ENCODE results near the gene DCBLD2. TPM values are rescaled to one million over a fixed set of nuclear protein-coding genes. Genes with fewer than 3 reads are reported as not detected.
"Not testable (repeated sequence)": the region's sequence is repeated elsewhere in the genome, so short reads cannot be mapped to it uniquely, and the experiment has no call there.

DCBLD2 gene
- total RNA-seq, 6 donors from 2014 or later: 20.4 to 42.8 (median 27.8) TPM

DNA sequence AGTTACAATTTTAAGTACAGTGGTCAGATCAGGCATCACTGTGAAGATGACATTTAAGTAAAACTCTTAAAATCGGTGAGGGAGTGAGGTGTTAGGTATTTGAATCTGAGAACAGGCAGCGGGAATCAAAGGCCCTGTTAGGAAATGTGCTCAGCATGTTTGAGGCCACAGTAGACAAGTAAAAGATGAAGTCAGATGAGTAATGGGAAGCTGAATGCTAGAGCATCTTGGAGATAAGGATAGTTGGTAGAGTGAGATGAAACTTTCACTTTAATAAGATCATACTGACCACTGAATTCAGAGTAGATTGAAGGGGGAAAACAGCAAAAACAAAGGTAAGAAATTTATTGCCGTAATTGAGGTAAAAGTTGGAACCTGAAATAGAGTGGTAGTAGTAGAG lies 61.6 kb downstream of the DCBLD2 start:
- H3K27me3 ChIP-seq: no peaks in the 10 kb centered on the region
- TF ChIP-seq POLR2AphosphoS5 (IDR thresholded peaks at IDR 0.05) (no peak), POLR2A (IDR thresholded peaks at IDR 0.05) (no peak), EP300 (IDR thresholded peaks at IDR 0.05) (no peak)
- TF ChIP-seq, protein P1, sequence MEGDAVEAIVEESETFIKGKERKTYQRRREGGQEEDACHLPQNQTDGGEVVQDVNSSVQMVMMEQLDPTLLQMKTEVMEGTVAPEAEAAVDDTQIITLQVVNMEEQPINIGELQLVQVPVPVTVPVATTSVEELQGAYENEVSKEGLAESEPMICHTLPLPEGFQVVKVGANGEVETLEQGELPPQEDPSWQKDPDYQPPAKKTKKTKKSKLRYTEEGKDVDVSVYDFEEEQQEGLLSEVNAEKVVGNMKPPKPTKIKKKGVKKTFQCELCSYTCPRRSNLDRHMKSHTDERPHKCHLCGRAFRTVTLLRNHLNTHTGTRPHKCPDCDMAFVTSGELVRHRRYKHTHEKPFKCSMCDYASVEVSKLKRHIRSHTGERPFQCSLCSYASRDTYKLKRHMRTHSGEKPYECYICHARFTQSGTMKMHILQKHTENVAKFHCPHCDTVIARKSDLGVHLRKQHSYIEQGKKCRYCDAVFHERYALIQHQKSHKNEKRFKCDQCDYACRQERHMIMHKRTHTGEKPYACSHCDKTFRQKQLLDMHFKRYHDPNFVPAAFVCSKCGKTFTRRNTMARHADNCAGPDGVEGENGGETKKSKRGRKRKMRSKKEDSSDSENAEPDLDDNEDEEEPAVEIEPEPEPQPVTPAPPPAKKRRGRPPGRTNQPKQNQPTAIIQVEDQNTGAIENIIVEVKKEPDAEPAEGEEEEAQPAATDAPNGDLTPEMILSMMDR (IDR thresholded peaks at IDR 0.05): no peak
- no peak overlapping the region for H3K4me3 ChIP-seq
- H3K36me3 ChIP-seq: no peaks in the 10 kb centered on the region
- 93 to 96% methylated on average over 3 of the region's 3 CpGs for WGBS, 2 donors
- no peak for ATAC-seq (ENCODE audit: low FRiP score in 2 of 2)
- DNase-seq: no peak
- H3K4me1 ChIP-seq: no peaks in the 10 kb centered on the region
- no peaks in the 10 kb centered on the region for H3K9me3 ChIP-seq
- no peak overlapping the region for H3K27ac ChIP-seq

DNA sequence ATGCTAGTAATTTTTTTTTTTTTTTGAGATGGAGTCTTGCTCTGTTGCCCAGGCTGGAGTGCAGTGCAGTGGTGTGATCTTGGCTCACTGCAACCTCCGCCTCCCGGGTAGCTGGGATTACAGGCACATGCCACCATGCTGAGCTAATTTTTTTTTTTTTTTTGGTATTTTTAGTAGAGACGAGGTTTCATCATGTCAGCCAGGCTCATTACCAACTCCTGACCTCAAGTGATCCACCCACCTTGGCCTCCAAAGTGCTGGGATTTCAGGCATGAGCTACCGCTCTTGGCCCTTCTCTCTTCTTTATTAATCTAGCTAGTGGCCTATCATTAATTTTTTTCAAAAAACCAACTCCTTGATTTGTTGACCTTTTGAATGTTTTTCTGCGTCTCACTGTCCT lies 70.4 kb downstream of the DCBLD2 start:
- WGBS, 2 donors: 90 to 92% methylated on average over 5 of the region's 5 CpGs
- H3K9me3 ChIP-seq; DNase-seq; ATAC-seq (ENCODE audit: low FRiP score in 2 of 2); H3K27ac ChIP-seq; H3K36me3 ChIP-seq; H3K4me3 ChIP-seq; H3K27me3 ChIP-seq; H3K4me1 ChIP-seq: not testable (repeated sequence)

DNA sequence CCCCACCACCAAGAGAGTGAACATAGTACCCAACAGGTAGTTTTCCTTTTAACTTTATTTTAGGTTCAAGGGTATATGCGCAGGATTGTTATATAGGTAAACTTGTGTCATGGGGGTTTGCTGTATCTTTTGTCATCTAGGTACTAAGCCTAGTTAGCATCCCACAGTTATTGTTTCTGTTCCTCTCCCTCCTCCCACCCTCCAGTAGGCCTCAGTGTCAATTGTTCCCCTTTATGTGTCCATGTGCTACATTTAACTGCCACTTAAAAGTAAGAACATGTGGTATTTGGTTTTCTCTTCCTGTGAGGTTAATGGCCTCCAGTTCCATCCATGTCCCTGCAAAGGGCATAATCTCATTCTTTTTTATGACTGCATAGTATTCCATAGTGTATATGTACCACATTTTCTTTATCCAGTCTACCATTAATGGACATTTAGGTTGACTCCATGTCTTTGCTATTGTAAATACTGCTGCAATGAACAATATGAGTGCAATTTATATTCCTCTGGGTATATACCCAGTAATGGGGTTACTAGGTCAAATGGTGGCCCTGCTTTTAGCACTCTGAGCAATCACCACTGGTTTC lies 72.2 kb downstream of the DCBLD2 start:
- WGBS, 2 donors: 95 to 96% methylated on average over 1 of the region's 1 CpG
- TF ChIP-seq EP300 (IDR thresholded peaks at IDR 0.05) (no peak), POLR2A (IDR thresholded peaks at IDR 0.05) (no peak), POLR2AphosphoS5 (IDR thresholded peaks at IDR 0.05) (no peak)
- TF ChIP-seq, protein P1 (IDR thresholded peaks at IDR 0.05): no peak
- Histone ChIP-seq H3K27me3 (no peaks in the 10 kb centered on the region), H3K9me3 (no peaks in the 10 kb centered on the region), H3K4me1 (peaks cover 0 to 4% (median 0%) of the 10 kb centered on the region in 4 donors), H3K27ac (no peak overlapping the region), H3K36me3 (no peaks in the 10 kb centered on the region), H3K4me3 (no peak overlapping the region)
- DNase-seq: no peak
- no peak for ATAC-seq (ENCODE audit: low FRiP score in 2 of 2)

DNA sequence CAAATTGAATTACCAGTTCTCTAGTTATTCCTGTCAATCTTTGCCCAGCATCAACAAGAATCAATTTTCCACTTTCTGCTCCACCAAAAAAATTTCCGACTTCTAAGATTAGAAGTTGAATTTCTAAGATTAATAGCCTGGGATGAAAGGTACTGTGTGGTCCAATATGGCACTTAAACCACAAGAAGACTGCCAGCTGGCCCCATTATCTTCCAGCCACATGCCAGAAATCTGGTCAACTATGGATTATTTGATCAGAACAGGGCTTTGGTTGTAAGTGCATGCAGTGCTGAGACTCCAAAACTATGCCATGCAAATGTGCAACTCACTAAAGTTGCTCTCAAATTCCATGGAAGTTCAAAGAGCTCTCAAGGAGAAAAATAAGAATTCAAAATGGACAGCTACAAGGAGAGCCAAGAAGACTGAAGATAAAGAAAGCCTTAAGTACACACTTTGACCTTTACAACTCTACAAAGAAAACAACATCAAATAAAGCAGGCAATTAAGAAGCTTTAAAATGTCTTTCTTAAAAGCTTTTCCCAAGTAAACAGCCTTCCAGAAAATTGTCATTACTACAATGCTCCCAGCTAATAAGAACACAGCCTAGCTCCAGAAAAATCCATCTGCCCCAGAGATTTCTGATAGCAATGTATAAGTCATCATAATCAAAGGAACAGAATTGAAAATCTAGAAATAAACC lies 74.1 kb downstream of the DCBLD2 start:
- ATAC-seq (ENCODE audit: low FRiP score in 2 of 2) (no peak), DNase-seq (no peak)
- Histone ChIP-seq H3K36me3 (no peaks in the 10 kb centered on the region), H3K4me3 (no peak overlapping the region), H3K27ac (no peak overlapping the region), H3K9me3 (no peaks in the 10 kb centered on the region), H3K4me1 (peaks cover 0 to 4% (median 0%) of the 10 kb centered on the region in 4 donors), H3K27me3 (no peaks in the 10 kb centered on the region)
- no peak for TF ChIP-seq POLR2AphosphoS5 (IDR thresholded peaks at IDR 0.05)
- TF ChIP-seq, protein P1 (IDR thresholded peaks at IDR 0.05): no peak
- no peak for TF ChIP-seq POLR2A (IDR thresholded peaks at IDR 0.05)
- TF ChIP-seq EP300 (IDR thresholded peaks at IDR 0.05): no peak
- WGBS, 2 donors: 48 to 62% methylated on average over 1 of the region's 1 CpG

DNA sequence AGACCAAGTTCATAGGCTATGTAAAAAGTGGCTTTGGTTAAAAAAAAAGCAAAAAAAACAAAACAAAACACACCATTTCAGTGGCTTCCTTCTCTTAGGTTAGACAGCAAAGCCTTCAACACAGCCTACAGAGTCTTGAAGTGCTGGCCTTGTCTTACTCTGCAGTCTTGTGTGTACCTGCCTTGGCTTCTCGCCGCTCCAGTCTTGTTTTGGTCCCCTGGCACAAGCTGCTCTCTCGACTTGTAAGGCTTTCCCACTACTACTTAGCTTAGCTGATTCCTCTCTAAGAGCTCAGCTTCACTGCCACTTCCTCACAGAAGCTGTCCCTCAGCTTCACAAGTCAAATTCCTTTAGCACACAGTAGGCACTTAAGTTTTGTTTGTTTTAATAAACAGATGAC lies 75.4 kb downstream of the DCBLD2 start:
- peaks cover 0 to 4% (median 0%) of the 10 kb centered on the region in 4 donors for H3K4me1 ChIP-seq
- no peak overlapping the region for H3K27ac ChIP-seq
- peak in 1 of 2 donors; percentile 53 for DNase-seq

More for the DNA sequence above, 75.4 kb downstream of the DCBLD2 start:
- 43 to 74% methylated on average over 3 of the region's 3 CpGs for WGBS, 2 donors
- no peaks in the 10 kb centered on the region for H3K27me3 ChIP-seq
- no peak for ATAC-seq (ENCODE audit: low FRiP score in 2 of 2)
- H3K36me3 ChIP-seq: no peaks in the 10 kb centered on the region
- no peaks in the 10 kb centered on the region for H3K9me3 ChIP-seq
- H3K4me3 ChIP-seq: no peak overlapping the region
- TF ChIP-seq EP300 (IDR thresholded peaks at IDR 0.05) (no peak), POLR2AphosphoS5 (IDR thresholded peaks at IDR 0.05) (no peak), POLR2A (IDR thresholded peaks at IDR 0.05) (no peak)
- TF ChIP-seq, protein P1 (IDR thresholded peaks at IDR 0.05): no peak

Data from upper lobe of left lung (tissue), 6 donors.